ENCODE results near the gene LDB2.

Gene LDB2

DNA sequence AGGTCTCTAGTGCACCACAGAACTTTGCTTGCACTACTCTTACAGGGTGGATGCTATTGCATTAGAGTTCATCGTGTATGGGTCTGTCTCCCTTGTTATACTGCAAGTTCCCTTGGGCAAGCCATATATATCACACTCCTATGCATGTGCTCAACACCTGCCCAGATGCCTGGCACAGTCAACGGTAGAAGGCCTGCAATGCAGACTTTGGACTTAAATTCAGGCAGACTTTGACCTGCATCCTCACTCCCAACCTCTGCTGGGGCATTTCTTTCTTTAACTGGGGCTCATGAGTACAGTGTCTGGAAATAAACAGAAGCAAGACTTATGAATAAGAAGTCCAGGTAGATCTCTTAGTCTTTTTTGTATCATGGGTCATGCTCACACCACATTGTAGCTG lies 148.2 kb downstream of the LDB2 start:
- DNase-seq: no peak

- peak; percentile 76 for DNase-seq
These were observed 152.6 kb downstream of the LDB2 start for GRCh38 chr4:16745887-16746286.

- no peak for DNase-seq
These were observed 153.3 kb downstream of the LDB2 start for GRCh38 chr4:16745009-16745635.

DNA sequence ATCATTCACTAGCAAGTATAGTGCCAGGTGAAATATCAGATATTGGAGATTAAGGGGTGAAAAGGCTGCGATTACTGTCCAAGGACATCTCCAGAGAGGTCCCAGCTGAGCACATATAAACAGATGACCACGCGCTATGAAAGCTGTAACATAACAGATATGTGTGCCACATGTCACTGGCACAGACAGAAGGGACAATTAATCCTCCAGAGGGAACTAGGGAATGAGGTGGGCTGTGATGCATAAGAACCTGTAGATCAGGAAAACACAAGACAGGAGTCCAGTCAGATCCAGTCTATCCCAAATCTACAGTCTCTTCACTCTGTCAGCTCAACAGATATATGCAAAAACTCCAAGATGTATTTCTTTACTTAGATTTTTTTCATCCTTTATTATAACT lies 157.2 kb downstream of the LDB2 start:
- DNase-seq: no peak

DNA sequence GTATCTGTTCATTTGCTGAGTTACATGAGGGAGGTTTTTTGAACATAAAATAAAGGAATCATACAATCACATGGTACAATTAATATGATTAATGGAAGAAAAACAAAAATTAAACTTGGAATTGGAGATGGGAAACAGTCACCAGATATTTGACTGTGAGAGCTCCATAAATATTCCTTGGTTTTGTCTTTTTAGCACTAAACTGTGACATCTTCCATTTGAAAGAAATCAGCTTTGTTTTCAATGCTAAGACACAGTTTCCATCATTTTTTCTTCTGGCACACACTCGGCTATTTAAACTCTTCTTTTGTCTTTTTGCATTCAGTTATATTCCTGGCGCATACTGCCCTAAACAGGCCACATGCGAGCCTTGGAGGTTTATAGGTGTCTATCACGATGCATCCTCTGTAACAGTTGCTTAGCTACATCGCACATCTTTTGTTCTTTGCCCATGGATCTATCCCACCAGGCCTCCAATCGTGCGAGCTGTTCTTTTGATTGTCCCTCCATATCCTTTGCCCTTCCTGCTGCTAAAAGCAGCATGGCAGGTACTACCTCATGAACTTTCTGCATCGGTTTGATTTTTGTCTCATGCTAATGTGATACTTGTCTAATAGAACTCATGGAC lies 158.3 kb downstream of the LDB2 start:
- DNase-seq: no peak

DNA sequence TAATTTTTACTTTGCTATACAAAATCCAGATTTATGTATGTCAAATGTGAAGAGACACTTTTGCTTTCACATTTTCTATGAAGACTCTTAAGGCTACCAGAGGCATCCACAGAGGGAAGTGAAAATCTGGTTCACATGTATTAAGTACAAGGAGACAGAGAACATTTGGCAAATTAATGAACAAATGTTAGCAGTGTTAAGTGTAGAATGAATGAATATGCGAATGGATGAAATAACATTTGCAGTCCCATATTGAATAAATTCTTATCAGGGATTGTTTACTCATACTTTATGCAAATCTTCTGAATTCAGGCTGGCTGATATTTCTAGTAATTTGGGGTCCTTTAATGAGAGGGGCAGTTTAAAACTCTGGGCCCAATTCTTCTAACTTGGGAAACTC lies 159.9 kb downstream of the LDB2 start:
- DNase-seq: no peak

GRCh38 chr4:16733509-16733908 lies 164.9 kb downstream of the LDB2 start:
- DNase-seq: no peak

DNA sequence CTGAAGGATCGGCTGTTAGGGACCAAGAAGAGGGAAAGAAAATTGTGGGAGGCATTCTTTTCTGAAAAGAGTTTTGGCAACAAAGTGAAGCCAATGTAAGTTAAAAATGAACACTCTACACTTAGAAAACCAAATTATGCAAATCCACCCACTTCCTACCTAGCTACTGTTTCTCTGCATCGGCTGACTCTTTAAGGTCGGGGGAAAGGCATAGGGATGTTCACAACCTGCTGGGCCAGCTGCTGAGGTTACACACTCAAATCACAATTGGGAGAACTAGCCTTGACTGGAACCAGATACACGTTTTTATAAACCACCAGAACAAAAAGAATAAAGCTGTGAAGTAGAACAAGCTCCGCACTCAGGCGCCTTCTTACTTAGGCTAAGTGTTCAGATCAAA lies 165.7 kb downstream of the LDB2 start:
- no peak for DNase-seq

DNA sequence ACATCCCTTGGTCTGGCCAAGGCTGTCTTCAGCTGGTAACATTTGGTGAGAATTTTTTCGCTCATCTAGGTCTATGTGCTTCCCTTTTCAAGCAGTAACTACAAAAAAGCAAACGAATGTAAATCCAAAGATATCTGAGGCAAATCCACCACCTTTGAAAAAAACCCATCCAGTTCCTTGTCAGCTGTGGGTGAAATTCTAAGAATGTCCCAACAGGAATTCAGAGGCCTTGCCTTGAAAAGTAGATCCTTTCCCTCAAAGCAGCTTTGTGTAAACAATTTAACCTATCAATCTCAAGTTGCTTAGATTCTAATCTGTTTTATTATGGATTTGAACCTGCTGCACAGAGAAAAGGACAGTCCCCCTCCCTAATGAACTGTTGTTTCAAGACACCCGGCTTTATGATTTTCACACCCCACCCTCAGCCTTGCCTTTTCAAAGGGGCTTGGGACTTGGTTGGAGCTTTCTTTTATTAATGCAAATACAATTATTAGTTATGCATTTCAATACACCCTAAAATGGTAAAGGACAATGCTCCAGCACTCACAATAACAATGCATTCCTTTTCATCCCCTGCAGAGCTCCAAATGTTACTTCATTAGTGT lies 166.6 kb downstream of the LDB2 start:
- DNase-seq: no peak

- no peak for DNase-seq
These were observed 167.8 kb downstream of the LDB2 start for GRCh38 chr4:16730522-16731205.

- DNase-seq: no peak
These were observed 169.1 kb downstream of the LDB2 start for GRCh38 chr4:16729336-16729735.

DNA sequence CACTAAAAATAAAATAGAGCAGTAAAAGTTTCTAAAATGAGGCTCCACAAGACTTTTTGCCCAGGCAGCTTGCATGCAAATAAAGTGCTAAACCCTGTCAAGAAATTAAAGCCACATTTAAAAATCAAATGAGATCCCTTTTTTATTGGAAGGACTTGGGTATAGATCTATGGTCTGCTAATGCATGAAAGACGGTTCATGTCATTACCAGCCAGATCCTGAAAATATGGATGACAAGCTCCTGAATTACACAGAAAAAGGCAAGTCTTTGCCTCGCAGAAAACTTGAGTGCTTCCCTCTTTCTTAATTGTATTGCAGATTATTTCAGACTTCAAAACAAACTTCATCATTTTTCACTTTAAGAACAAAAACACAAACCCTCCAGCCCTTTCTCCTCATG lies 169.6 kb downstream of the LDB2 start:
- no peak for DNase-seq

GRCh38 chr4:16728111-16728510 lies 170.3 kb downstream of the LDB2 start:
- DNase-seq: no peak

DNA sequence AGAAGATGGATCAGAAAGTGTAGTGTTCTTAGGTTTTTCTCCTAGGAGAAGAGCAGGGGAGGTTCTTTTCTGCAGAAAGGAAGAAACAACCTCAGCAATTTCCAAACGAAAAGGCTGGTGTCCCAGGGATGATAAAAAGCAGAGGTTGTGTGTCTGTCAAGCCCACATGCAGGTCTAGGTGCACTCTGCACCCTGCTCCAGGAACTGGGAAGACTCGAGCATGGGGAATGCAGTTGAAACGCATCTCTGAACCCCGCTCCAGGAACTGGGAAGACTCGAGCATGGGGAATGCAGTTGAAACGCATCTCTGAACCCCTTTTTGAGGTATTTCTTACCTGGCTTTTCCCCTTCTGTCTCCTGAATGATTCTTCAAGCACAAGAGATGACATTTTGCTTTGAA lies 171.2 kb downstream of the LDB2 start:
- DNase-seq: no peak

GRCh38 chr4:16726368-16727050 lies 171.9 kb downstream of the LDB2 start:
- no peak for DNase-seq

GRCh38 chr4:16725252-16725651 lies 173.2 kb downstream of the LDB2 start:
- DNase-seq: no peak

DNA sequence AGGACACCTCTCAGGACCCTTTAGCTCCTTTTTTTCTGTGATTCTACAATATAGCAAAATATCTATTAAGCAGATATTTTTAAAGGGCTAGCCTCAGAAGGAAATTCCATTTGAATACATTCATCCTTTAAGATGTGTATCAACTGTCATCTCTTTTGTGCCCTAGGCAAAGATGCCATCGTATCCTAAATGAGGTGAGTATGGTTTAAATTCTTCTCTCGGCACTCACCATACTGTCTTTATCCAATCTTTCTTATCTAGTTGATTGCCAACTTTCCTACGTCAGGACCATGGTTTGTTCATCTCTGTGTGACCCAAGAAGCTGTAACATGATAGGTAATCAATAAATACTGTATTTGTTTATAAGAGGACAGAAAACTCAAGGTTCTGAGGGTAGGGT lies 176.0 kb downstream of the LDB2 start:
- no peak for DNase-seq

GRCh38 chr4:16721613-16722291 lies 176.7 kb downstream of the LDB2 start:
- DNase-seq: no peak

GRCh38 chr4:16720761-16721160 lies 177.7 kb downstream of the LDB2 start:
- no peak for DNase-seq

GRCh38 chr4:16717266-16717970 lies 181.0 kb downstream of the LDB2 start:
- no peak for DNase-seq

DNA sequence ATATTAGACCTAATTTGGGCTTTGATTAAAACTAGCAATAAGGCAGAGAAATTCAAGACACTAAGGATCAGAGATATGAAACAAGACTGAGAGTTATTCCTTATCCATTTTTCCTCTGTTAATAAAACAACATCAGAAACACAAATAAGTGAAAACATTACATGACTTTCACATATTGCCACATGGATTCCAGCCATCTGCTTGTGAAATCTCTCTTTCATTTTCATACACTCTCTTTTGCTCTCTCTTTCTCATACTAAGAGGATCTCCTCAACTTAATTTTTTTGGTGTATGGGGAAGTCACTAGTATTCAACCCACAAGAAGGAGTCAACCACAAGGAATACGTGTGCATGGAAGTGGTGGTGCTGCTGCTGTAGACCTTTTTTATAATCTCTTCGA lies 183.0 kb downstream of the LDB2 start:
- no peak for DNase-seq

DNA sequence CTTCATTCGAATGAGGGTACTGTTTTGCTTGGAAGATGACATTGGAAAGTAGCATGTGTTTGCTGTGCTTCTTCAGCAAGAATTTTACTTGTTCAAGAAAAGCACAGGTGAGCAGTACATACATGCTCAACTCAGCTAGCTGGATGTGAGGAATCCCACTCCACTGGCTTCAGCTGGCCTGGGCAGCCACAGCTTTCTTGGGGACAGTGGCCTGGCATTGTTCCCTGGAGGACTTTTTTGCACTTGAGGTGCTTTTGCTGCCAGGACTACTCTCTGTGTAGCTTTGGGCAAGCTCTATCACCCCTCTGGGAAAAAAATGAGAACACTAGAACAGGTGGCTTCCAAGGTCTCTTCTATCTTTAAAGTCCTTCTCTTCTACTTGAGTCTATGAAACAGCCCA lies 184.3 kb downstream of the LDB2 start:
- no peak for DNase-seq

Measured in DMS53 (cell line).